HEK293T (cell line): ENCODE results near the gene ATF7.

ENCODE experiments used
- BHLHE40 ChIP-seq: fragments of 450-650 bp; IDR thresholded peaks from 2 replicates; pipeline ENCODE4 v1.6.1; 2016; ENCODE audit warnings: mild to moderate bottlenecking, moderate library complexity, borderline replicate concordance
- ELF4 ChIP-seq: fragments of 450-650 bp; IDR thresholded peaks from 2 replicates; pipeline ENCODE4 v1.6.1; 2017; ENCODE audit warnings: antibody characterized with exemption
- FOXK2 ChIP-seq: fragments of 450-650 bp; IDR thresholded peaks from 2 replicates; pipeline ENCODE4 v1.6.1; 2016; ENCODE audit warnings: mild to moderate bottlenecking
- FOXM1 ChIP-seq: fragments of 450-650 bp; IDR thresholded peaks from 2 replicates; pipeline ENCODE4 v1.6.1; 2017; ENCODE audit warnings: mild to moderate bottlenecking, borderline replicate concordance
- HDGF ChIP-seq: fragments of 450-650 bp; IDR thresholded peaks from 2 replicates; pipeline ENCODE4 v1.6.1; 2017; ENCODE audit warnings: antibody characterized with exemption, borderline replicate concordance
- L3MBTL2 ChIP-seq: fragments of 450-650 bp; conservative IDR thresholded peaks from 2 replicates; pipeline ENCODE4 v1.6.1; 2016; ENCODE audit warnings: mild to moderate bottlenecking
- SP1 ChIP-seq: fragments of 450-650 bp; IDR thresholded peaks from 2 replicates; pipeline ENCODE4 v1.6.1; 2017
- TARDBP ChIP-seq: fragments of 450-650 bp; IDR thresholded peaks from 2 replicates; pipeline ENCODE4 v1.6.1; 2016
- ZNF384 ChIP-seq: fragments of 450-650 bp; IDR thresholded peaks from 2 replicates; pipeline ENCODE4 v1.6.1; 2016

DNA sequence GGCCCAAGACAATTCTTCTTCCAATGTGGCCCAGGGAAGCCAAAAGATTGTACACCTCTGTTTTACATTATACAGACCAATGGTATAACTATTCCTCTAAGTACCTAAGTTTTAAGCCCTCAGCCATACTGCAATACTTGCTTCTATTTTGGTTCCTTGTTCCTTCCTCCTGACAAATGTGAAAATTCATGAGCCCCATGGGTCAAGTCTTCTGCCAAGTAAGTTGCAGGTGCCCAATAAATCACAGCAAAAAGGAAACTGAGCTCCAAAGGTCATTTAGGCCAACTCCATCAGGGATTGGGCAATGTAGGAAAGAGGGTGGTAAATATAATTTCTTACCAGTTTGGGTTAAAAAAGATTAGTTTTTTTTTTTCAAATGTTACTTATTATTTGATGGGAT is 61.2 kb downstream of the ATF7 start:
- TF ChIP-seq L3MBTL2 (no peak), ELF4 (no peak), FOXK2 (no peak), SP1 (no peak), HDGF (no peak), TARDBP (no peak), ZNF384 (no peak), BHLHE40 (no peak), FOXM1 (no peak)
